HG03060 (cell line): ENCODE data around the gene LSM5.

Source experiments
- ATAC-seq: cut with Tn5 transposase; IDR thresholded peaks from one replicate; pipeline ENCODE4 v1.9.1; 2021; ENCODE audit warnings: low read depth, moderate number of reproducible peaks; ENCODE audit not compliant: unreplicated experiment

LSM5 gene

GRCh38 chr7:32490127-32490796, at the start of gene LSM5:
Gene LSM5 (minus strand): TSS chr7:32490380. CDS start chr7:32490365, 15 bp downstream.
- peak; percentile 81 for ATAC-seq

- ATAC-seq = no peak
Observed at GRCh38 chr7:32539366-32539765, 49.2 kb upstream of the LSM5 start.

- no peak for ATAC-seq
Observed at GRCh38 chr7:32537760-32538159, 47.6 kb upstream of the LSM5 start.

GRCh38 chr7:32536585-32536984, 46.4 kb upstream of the LSM5 start:
- no peak for ATAC-seq

- ATAC-seq = no peak
Observed at GRCh38 chr7:32536016-32536415, 45.8 kb upstream of the LSM5 start.

GRCh38 chr7:32535162-32535702, 45.1 kb upstream of the LSM5 start:
- no peak for ATAC-seq

- ATAC-seq = no peak
Observed at GRCh38 chr7:32533276-32534029, 43.3 kb upstream of the LSM5 start.

- no peak for ATAC-seq
Observed at GRCh38 chr7:32532716-32533115, 42.5 kb upstream of the LSM5 start.

GRCh38 chr7:32532086-32532485, 41.9 kb upstream of the LSM5 start:
- no peak for ATAC-seq

GRCh38 chr7:32531402-32531801, 41.2 kb upstream of the LSM5 start:
- ATAC-seq = no peak

GRCh38 chr7:32525839-32526238, 35.7 kb upstream of the LSM5 start:
- no peak for ATAC-seq

GRCh38 chr7:32524631-32525030, 34.5 kb upstream of the LSM5 start:
- ATAC-seq = no peak

- ATAC-seq = no peak
Observed at GRCh38 chr7:32522746-32523530, 32.8 kb upstream of the LSM5 start.

GRCh38 chr7:32519763-32520162, 29.6 kb upstream of the LSM5 start:
- ATAC-seq = no peak

GRCh38 chr7:32518534-32519140, 28.5 kb upstream of the LSM5 start:
- ATAC-seq = no peak

GRCh38 chr7:32516551-32517100, 26.4 kb upstream of the LSM5 start:
- no peak for ATAC-seq

GRCh38 chr7:32515890-32516550, 25.8 kb upstream of the LSM5 start:
- ATAC-seq = peak; percentile 74

- ATAC-seq = no peak
Observed at GRCh38 chr7:32513210-32513609, 23.0 kb upstream of the LSM5 start.

- no peak for ATAC-seq
Observed at GRCh38 chr7:32511791-32512190, 21.6 kb upstream of the LSM5 start.

GRCh38 chr7:32507414-32507813, 17.2 kb upstream of the LSM5 start:
- ATAC-seq = no peak
